Measurements from ENCODE around the gene NUCKS1. TPM values are rescaled to one million over a fixed set of nuclear protein-coding genes. Genes with fewer than 3 reads are reported as not detected.

NUCKS1 gene
- total and polyA plus RNA-seq, 10 of the 15 experiments (the other 5 are each of a cell fraction or from before 2014, with no cell fraction given): 40.5 to 135 (median 55.5) TPM

- no TSS peak for BruUV-seq (replicated peaks)
- Histone ChIP-seq H3K9me3 (replicated peaks; ENCODE audit: control insufficient read depth, insufficient read depth, low read length) (no peaks in the 10 kb centered on the region), H3K4me3 (peak overlapping the region; percentile 88), H3K4me1 (ENCODE audit: control insufficient read depth, insufficient read depth, low read length) (peaks cover 12% of the 10 kb centered on the region), H3K9ac (ENCODE audit: control insufficient read depth, insufficient read depth, low read length) (peak overlapping the region; percentile 70), H3K79me2 (ENCODE audit: control insufficient read depth, insufficient read depth, low read length) (peaks cover 9% of the 10 kb centered on the region), H3K4me2 (ENCODE audit: control insufficient read depth, insufficient read depth) (peak overlapping the region; percentile 90), H2AFZ (ENCODE audit: control insufficient read depth, low read depth, low read length) (peak overlapping the region; percentile 86), H3K36me3 (ENCODE audit: control insufficient read depth in 2 of 2, insufficient read depth in 2 of 2, low read length in 1 of 2) (no peaks in the 10 kb centered on the region; a peak in 1 of 4 replicates), H3K27me3 (replicated peaks in 1 of 2; ENCODE audit: control insufficient read depth in 2 of 2, insufficient read depth in 2 of 2, low read length in 1 of 2) (no peaks in the 10 kb centered on the region), H4K20me1 (ENCODE audit: control insufficient read depth, insufficient read depth) (no peaks in the 10 kb centered on the region), H3K27ac (ENCODE audit: control insufficient read depth, insufficient read depth) (peak overlapping the region; percentile 63)
- ATAC-seq: peak; percentile 76
- SMC1A ChIA-PET (ENCODE audit: uncharacterized antibody, unreplicated experiment): interaction anchor here (0.7 to 4.6 kb wide), 18 partner anchors 11 to 203 kb away, joined by 3 to 30 read pairs (median 4); partner anchors contain the start of gene NUCKS1
- intact Hi-C loops (cut with micrococcal nuclease; ENCODE audit: unreplicated experiment): loop anchor here (1.0 kb wide), 1 partner anchor 24 kb away; the partner anchor contains the start of gene NUCKS1
- RAD21 ChIA-PET (ENCODE audit: unreplicated experiment): interaction anchor here (0.6 to 5.0 kb wide), 20 partner anchors 19 to 963 kb away, joined by 3 to 56 read pairs (median 4); partner anchors contain the start of gene NUCKS1
- in situ Hi-C loops (cut with MboI): no loop called here
- POLR2A ChIA-PET: interaction anchor here (0.5 to 3.4 kb wide), 16 partner anchors 12 to 272 kb away, joined by 3 to 28 read pairs (median 4); partner anchors contain the start of gene NUCKS1
- peak; percentile 58 for DNase-seq (ENCODE audit: low read depth, low spot score)
- CTCF ChIA-PET: interaction anchor here (0.6 to 7.4 kb wide), 19 partner anchors 8 to 885 kb away, joined by 3 to 59 read pairs (median 5); no protein-coding TSS in a partner anchor
- 1% methylated on average over 26 of the region's 36 CpGs for WGBS (ENCODE audit: insufficient coverage, insufficient replicate concordance, low lambda C conversion rate, missing lambda C conversion rate)
- no peak for FAIRE-seq
- no peak; the same call in 1 of the 2 replicates for TF ChIP-seq SIN3A (IDR thresholded peaks at IDR 0.05; ENCODE audit: low read depth, low read length)
- peak; percentile 84 for TF ChIP-seq RUNX3 (IDR thresholded peaks at IDR 0.05; ENCODE audit: low read length)
- TF ChIP-seq ZBTB4 (CRISPR knock-in tag; IDR thresholded peaks at IDR 0.05): no peak
- peak; percentile 28; the same call in 1 of the 2 replicates for TF ChIP-seq NBN (IDR thresholded peaks at IDR 0.05)
- peak; percentile 7; the same call in 1 of the 2 replicates for TF ChIP-seq POLR2A (IDR thresholded peaks at IDR 0.05; ENCODE audit: low read depth, low read length)
- 0 out of 4 replicates have a peak, but pooled peaks of 1 of the 2 experiments have one; percentile 29 for TF ChIP-seq BHLHE40 (IDR thresholded peaks at IDR 0.05; ENCODE audit: borderline replicate concordance in 1 of 2, low read depth in 2 of 2, low read length in 1 of 2)
- no peak for TF ChIP-seq IRF5 (IDR thresholded peaks at IDR 0.05; ENCODE audit: borderline replicate concordance)
- TF ChIP-seq STAT3 (IDR thresholded peaks at IDR 0.05; ENCODE audit: low read depth, low read length): no peak
- no peak for TF ChIP-seq NFYA (IDR thresholded peaks at IDR 0.05; ENCODE audit: borderline replicate concordance, low read depth, low read length)
- peak; percentile 49; the same call in 1 of the 2 replicates for TF ChIP-seq BACH1 (IDR thresholded peaks at IDR 0.05; ENCODE audit: borderline replicate concordance)
- TF ChIP-seq HDGF (IDR thresholded peaks at IDR 0.05): 0 out of 2 replicates have a peak, but pooled peaks have one; percentile 21
- TF ChIP-seq TCF7 (IDR thresholded peaks at IDR 0.05; ENCODE audit: borderline replicate concordance): peak; percentile 39; the same call in 1 of the 2 replicates
- TF ChIP-seq ELK1 (IDR thresholded peaks at IDR 0.05; ENCODE audit: low read depth, low read length): no peak
Measured at GRCh38 chr1:205774198-205775014, 24.4 kb upstream of the NUCKS1 start.

Data from GM12878 (cell line).